ENCODE results near the gene GEMIN8.

GRCh38 chrX:13994104-13994503 is 35.6 kb downstream of the GEMIN8 start:
- TF ChIP-seq CTCF (IDR thresholded peaks at IDR 0.05) (no peak), POLR2A (IDR thresholded peaks at IDR 0.05) (no peak)
